Neural crest cell (in vitro differentiated cells): ENCODE results near the gene SLC39A11. TPM values are rescaled to one million over a fixed set of nuclear protein-coding genes. Genes with fewer than 3 reads are reported as not detected.

Experiments used
- DNase-seq: peaks from one replicate; pipeline ENCODE4 v3.0.0; 2021; ENCODE audit warnings: low read depth, mixed read lengths, low spot score
- H3K27ac Mint-ChIP-seq: one replicate; pipeline ENCODE4 v1.8.0; 2021; ENCODE audit warnings: mild to moderate bottlenecking, mixed read lengths; ENCODE audit not compliant: unreplicated experiment
- H3K27me3 Mint-ChIP-seq: 2 replicates; pipeline ENCODE4 v1.8.0; 2021; ENCODE audit warnings: low read depth, mild to moderate bottlenecking, mixed read lengths
- H3K36me3 Mint-ChIP-seq: 2 replicates; pipeline ENCODE4 v1.8.0; 2021; ENCODE audit warnings: low read depth, mild to moderate bottlenecking, mixed read lengths
- H3K4me1 Mint-ChIP-seq: 2 replicates; pipeline ENCODE4 v1.8.0; 2021; ENCODE audit warnings: mixed read lengths
- H3K4me3 Mint-ChIP-seq: one replicate; pipeline ENCODE4 v1.8.0; 2021; ENCODE audit warnings: mild to moderate bottlenecking, mixed read lengths
- H3K9me3 Mint-ChIP-seq: 2 replicates; pipeline ENCODE4 v1.8.0; 2021; ENCODE audit warnings: mixed read lengths
- total RNA-seq: library from RNA; stranded (reverse); gene quantifications from 2 replicates; pipeline ENCODE4 v1.2.1, GENCODE V29; 2021
- TF ChIP-seq, protein P1 (sequence below): fragments of 200-600 bp; sonication (generic); conservative IDR thresholded peaks from 2 replicates; pipeline ENCODE4 v1.5.0; 2021; ENCODE audit warnings: antibody characterized with exemption, mild to moderate bottlenecking

The SLC39A11 gene
- total RNA-seq, 1 donor from 2014 or later = 11.3 TPM

DNA sequence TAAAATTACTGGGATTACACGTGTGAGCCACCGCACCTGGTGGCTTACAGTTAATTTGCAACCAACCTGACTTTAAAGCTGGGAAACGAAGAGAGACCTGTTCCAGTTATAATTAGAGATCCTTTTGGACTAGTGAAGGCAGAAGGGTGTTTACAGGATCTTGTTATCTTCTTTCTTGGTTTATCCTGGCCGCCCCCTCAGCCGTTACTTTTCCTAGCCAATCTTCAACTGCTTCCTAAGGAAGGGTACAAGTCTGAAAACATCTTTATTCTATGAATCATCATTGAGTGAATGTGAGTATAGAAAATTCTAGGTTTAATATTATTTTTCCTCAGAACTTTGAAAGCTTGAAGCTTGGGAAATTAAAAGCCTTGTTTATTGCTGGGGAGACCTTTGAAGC lies 286.5 kb downstream of the SLC39A11 start:
- TF ChIP-seq, protein P1, sequence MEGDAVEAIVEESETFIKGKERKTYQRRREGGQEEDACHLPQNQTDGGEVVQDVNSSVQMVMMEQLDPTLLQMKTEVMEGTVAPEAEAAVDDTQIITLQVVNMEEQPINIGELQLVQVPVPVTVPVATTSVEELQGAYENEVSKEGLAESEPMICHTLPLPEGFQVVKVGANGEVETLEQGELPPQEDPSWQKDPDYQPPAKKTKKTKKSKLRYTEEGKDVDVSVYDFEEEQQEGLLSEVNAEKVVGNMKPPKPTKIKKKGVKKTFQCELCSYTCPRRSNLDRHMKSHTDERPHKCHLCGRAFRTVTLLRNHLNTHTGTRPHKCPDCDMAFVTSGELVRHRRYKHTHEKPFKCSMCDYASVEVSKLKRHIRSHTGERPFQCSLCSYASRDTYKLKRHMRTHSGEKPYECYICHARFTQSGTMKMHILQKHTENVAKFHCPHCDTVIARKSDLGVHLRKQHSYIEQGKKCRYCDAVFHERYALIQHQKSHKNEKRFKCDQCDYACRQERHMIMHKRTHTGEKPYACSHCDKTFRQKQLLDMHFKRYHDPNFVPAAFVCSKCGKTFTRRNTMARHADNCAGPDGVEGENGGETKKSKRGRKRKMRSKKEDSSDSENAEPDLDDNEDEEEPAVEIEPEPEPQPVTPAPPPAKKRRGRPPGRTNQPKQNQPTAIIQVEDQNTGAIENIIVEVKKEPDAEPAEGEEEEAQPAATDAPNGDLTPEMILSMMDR = no peak
- DNase-seq = no peak
- Mint-ChIP-seq H3K4me3 (no peak overlapping the region), H3K36me3 (no peaks in the 10 kb centered on the region), H3K4me1 (no peaks in the 10 kb centered on the region), H3K9me3 (peaks cover 4% of the 10 kb centered on the region), H3K27ac (no peak overlapping the region), H3K27me3 (no peaks in the 10 kb centered on the region)

- TF ChIP-seq, protein P1 = no peak
- no peak overlapping the region for H3K27ac Mint-ChIP-seq
These were observed 287.4 kb downstream of the SLC39A11 start for GRCh38 chr17:72804949-72805707.

DNA sequence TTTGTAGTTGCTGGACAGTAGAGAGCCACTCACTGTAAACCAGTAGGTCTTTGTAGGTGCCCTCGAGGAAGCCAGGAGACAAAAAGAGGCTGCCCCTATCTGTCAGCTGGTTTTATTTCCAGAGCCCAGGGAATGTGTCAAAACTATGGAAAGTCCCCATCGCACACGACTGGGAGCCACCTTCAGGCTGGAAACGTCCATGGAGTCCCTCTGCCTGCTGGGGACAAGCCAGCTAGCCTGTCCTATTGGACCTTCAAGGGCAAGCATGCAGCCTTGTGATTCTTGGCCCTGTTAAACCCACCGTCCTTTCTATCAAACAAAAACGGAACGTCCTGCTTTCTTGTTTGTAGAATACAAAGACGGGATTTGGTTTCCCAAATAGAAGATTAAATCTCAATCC lies 289.8 kb downstream of the SLC39A11 start:
- Mint-ChIP-seq H3K27me3 (no peaks in the 10 kb centered on the region), H3K4me3 (no peak overlapping the region), H3K36me3 (peaks cover 12% of the 10 kb centered on the region), H3K4me1 (no peaks in the 10 kb centered on the region), H3K9me3 (peaks cover 17% of the 10 kb centered on the region), H3K27ac (no peak overlapping the region)
- no peak for DNase-seq
- TF ChIP-seq, protein P1 = no peak

More at GRCh38 chr17:72804949-72805707, 287.4 kb downstream of the SLC39A11 start:
- no peaks in the 10 kb centered on the region for H3K36me3 Mint-ChIP-seq
- no peak overlapping the region for H3K4me3 Mint-ChIP-seq
- H3K27me3 Mint-ChIP-seq = no peaks in the 10 kb centered on the region
- peaks cover 4% of the 10 kb centered on the region for H3K9me3 Mint-ChIP-seq
- no peak for DNase-seq
- H3K4me1 Mint-ChIP-seq = no peaks in the 10 kb centered on the region

- peaks cover 23% of the 10 kb centered on the region for H3K9me3 Mint-ChIP-seq
- H3K4me1 Mint-ChIP-seq = peaks cover 4% of the 10 kb centered on the region
- H3K4me3 Mint-ChIP-seq = no peak overlapping the region
- peaks cover 14% of the 10 kb centered on the region for H3K36me3 Mint-ChIP-seq
- TF ChIP-seq, protein P1 = no peak
- no peak for DNase-seq
- H3K27ac Mint-ChIP-seq = no peak overlapping the region
- no peaks in the 10 kb centered on the region for H3K27me3 Mint-ChIP-seq
These were observed 295.3 kb downstream of the SLC39A11 start for GRCh38 chr17:72797142-72797541.

DNA sequence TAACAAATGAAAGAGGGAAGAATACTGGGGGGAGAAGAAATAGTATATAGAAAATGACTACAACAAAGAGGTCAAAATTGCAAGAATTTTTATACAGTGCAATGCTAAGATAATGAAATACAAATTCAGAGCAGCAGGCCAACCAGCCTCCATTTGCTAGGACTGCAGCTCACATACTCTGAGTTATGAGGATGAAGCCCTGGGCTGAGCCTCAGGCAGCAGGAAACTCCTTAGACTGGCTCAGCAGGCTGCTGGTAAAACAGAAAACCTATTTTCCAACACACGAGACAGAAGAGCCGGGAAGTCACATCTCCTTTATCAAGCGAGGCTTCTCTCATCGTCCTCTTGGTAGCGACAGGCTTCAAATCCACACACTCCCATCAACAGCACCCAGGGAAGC lies 296.5 kb downstream of the SLC39A11 start:
- Mint-ChIP-seq H3K27me3 (no peaks in the 10 kb centered on the region), H3K36me3 (peaks cover 17% of the 10 kb centered on the region), H3K27ac (no peak overlapping the region), H3K9me3 (peaks cover 23% of the 10 kb centered on the region), H3K4me3 (no peak overlapping the region), H3K4me1 (peaks cover 4% of the 10 kb centered on the region)
- no peak for DNase-seq
- TF ChIP-seq, protein P1 = no peak
